ENCODE results near the gene PEPD. TPM values are rescaled to one million over a fixed set of nuclear protein-coding genes. Genes with fewer than 3 reads are reported as not detected.

The PEPD gene
- total and polyA plus RNA-seq, 2 donors (not counting 3 experiments of a cell fraction or from before 2014, with no cell fraction given): 73.7 to 126 TPM

GRCh38 chr19:33477781-33478180 is 43.8 kb downstream of the PEPD start:
- FAIRE-seq (no peak), DNase-seq (ENCODE audit: low read depth, low spot score) (no peak)
- no peak overlapping the region for H3K4me3 ChIP-seq (replicated peaks in 1 of 3; ENCODE audit: insufficient read depth in 1 of 3, low read depth in 1 of 3, low read length in 3 of 3)
- H3K9me1 ChIP-seq (replicated peaks; ENCODE audit: control insufficient read depth, extremely low read depth, insufficient read depth, low read length): no peaks in the 10 kb centered on the region
- no peak overlapping the region for H3K9ac ChIP-seq (replicated peaks; ENCODE audit: extremely low read depth, insufficient read depth, low read length)
- no peaks in the 10 kb centered on the region for H4K20me1 ChIP-seq (replicated peaks; ENCODE audit: control insufficient read depth, extremely low read depth, insufficient read depth, low read length)
- TF ChIP-seq FOS (IDR thresholded peaks at IDR 0.05; ENCODE audit: borderline replicate concordance, insufficient read depth, low read length) (no peak), POLR2AphosphoS5 (IDR thresholded peaks at IDR 0.05; ENCODE audit: insufficient read depth, low read depth, low read length) (no peak), CTCF (IDR thresholded peaks at IDR 0.05; ENCODE audit: extremely low read depth in 1 of 2, insufficient read depth in 1 of 2, low read depth in 1 of 2, low read length in 2 of 2) (no peak), POLR2A (IDR thresholded peaks at IDR 0.05; ENCODE audit: low read depth, low read length) (no peak)
- BruUV-seq (replicated peaks): no TSS peak
- H3K36me3 ChIP-seq (ENCODE audit: control insufficient read depth in 2 of 2, extremely low read depth in 1 of 2, insufficient read depth in 2 of 2, low read length in 2 of 2): peaks cover 0 to 4% of the 10 kb centered on the region in 2 experiments
- H3K4me1 ChIP-seq (ENCODE audit: control insufficient read depth, extremely low read depth, insufficient read depth, low read length): peaks cover 18% of the 10 kb centered on the region
- CTCF ChIA-PET: interaction anchor here (1.9 kb wide), 1 partner anchor 47 kb away, joined by 6 read pairs; no protein-coding TSS in a partner anchor
- no peak overlapping the region for H3K4me2 ChIP-seq (ENCODE audit: insufficient read depth, low read length)
- H3K27ac ChIP-seq (ENCODE audit: insufficient read depth, low read depth, low read length): no peak overlapping the region
- POLR2A ChIA-PET: no interaction called here
- dilution Hi-C loops (cut with MboI; ENCODE audit: extremely low pct_ligation_motif_present, low sequenced_read_pairs) (no loop called here), intact Hi-C loops (cut with micrococcal nuclease) (no loop called here)
- no peak overlapping the region for H2AFZ ChIP-seq (ENCODE audit: low read depth, low read length)
- H3K27me3 ChIP-seq (ENCODE audit: control insufficient read depth in 2 of 2, insufficient read depth in 2 of 2, low read length in 2 of 2): no peaks in the 10 kb centered on the region
- no peaks in the 10 kb centered on the region for H3K9me3 ChIP-seq (replicated peaks; ENCODE audit: control insufficient read depth, insufficient read depth, low read length)
- H3K79me2 ChIP-seq (ENCODE audit: control insufficient read depth, insufficient read depth, low read length): no peaks in the 10 kb centered on the region

DNA sequence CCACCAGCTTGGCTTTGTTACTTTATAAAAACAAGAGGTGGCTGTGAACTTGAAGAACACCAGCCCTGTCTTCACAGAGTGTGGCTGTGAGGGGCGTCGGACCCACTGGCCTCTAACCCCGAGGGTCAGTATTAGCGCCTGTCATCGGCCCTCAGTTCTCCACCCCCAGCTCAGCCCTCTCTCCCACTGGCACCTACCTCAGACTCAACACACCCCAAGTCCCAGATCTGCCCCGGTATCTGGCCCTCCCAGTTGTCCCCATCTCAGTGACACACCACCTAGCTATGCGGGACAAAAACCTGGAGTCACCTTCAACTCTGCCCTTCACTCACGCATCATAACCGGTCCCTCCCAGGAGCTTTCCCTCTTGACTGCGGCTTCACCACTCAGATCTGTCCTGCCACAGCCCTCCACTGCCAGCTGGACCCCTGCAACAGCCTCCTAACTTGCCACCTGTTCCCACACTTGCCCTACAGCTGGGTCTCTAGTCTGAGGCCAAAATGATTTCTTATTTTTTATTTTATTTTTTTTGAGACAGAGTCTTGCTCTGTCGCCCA is 45.4 kb downstream of the PEPD start:
- no peak overlapping the region for H3K27ac ChIP-seq (ENCODE audit: insufficient read depth, low read depth, low read length)
- intact Hi-C loops (cut with micrococcal nuclease) (no loop called here), dilution Hi-C loops (cut with MboI; ENCODE audit: extremely low pct_ligation_motif_present, low sequenced_read_pairs) (no loop called here)
- H3K4me2 ChIP-seq (ENCODE audit: insufficient read depth, low read length): no peak overlapping the region
- H3K9ac ChIP-seq (replicated peaks; ENCODE audit: extremely low read depth, insufficient read depth, low read length): no peak overlapping the region
- no peaks in the 10 kb centered on the region for H3K27me3 ChIP-seq (ENCODE audit: control insufficient read depth in 2 of 2, insufficient read depth in 2 of 2, low read length in 2 of 2)
- no peaks in the 10 kb centered on the region for H3K9me3 ChIP-seq (replicated peaks; ENCODE audit: control insufficient read depth, insufficient read depth, low read length)
- DNase-seq (ENCODE audit: low read depth, low spot score): no peak
- no peak overlapping the region for H3K4me3 ChIP-seq (replicated peaks in 1 of 3; ENCODE audit: insufficient read depth in 1 of 3, low read depth in 1 of 3, low read length in 3 of 3)
- peaks cover 0 to 4% of the 10 kb centered on the region in 2 experiments for H3K36me3 ChIP-seq (ENCODE audit: control insufficient read depth in 2 of 2, extremely low read depth in 1 of 2, insufficient read depth in 2 of 2, low read length in 2 of 2)
- H3K4me1 ChIP-seq (ENCODE audit: control insufficient read depth, extremely low read depth, insufficient read depth, low read length): peaks cover 25% of the 10 kb centered on the region
- no peak overlapping the region for H2AFZ ChIP-seq (ENCODE audit: low read depth, low read length)
- POLR2A ChIA-PET: no interaction called here
- H3K9me1 ChIP-seq (replicated peaks; ENCODE audit: control insufficient read depth, extremely low read depth, insufficient read depth, low read length): no peaks in the 10 kb centered on the region
- no TSS peak for BruUV-seq (replicated peaks)
- no peaks in the 10 kb centered on the region for H4K20me1 ChIP-seq (replicated peaks; ENCODE audit: control insufficient read depth, extremely low read depth, insufficient read depth, low read length)
- CTCF ChIA-PET: no interaction called here
- TF ChIP-seq JUN (IDR thresholded peaks at IDR 0.05; ENCODE audit: borderline replicate concordance, insufficient read depth, insufficient read length, low read depth): no peak
- TF ChIP-seq POLR2AphosphoS5 (IDR thresholded peaks at IDR 0.05; ENCODE audit: insufficient read depth, low read depth, low read length): no peak
- no peak for TF ChIP-seq EZH2 (IDR thresholded peaks at IDR 0.05; ENCODE audit: borderline replicate concordance, low read depth, low read length, severe bottlenecking)
- TF ChIP-seq POLR2A (IDR thresholded peaks at IDR 0.05; ENCODE audit: low read depth, low read length): no peak
- TF ChIP-seq MYC (IDR thresholded peaks at IDR 0.05; ENCODE audit: low read depth, low read length): no peak
- no peak for TF ChIP-seq GATA2 (IDR thresholded peaks at IDR 0.05; ENCODE audit: insufficient read depth, insufficient read length, low read depth, low read length)
- no peak for TF ChIP-seq FOS (IDR thresholded peaks at IDR 0.05; ENCODE audit: borderline replicate concordance, insufficient read depth, low read length)
- TF ChIP-seq MAX (IDR thresholded peaks at IDR 0.05; ENCODE audit: insufficient read depth, insufficient read length): no peak
- no peaks in the 10 kb centered on the region for H3K79me2 ChIP-seq (ENCODE audit: control insufficient read depth, insufficient read depth, low read length)
- no peak for FAIRE-seq
